ENCODE data around the gene MPHOSPH10. TPM values are rescaled to one million over a fixed set of nuclear protein-coding genes. Genes with fewer than 3 reads are reported as not detected.

MPHOSPH10 gene
- total and polyA plus RNA-seq, 4 donors: 16.8 to 40.6 (median 25.0) TPM

- 100% methylated on average over 1 of the region's 1 CpG for WGBS, 2 donors
- H3K27me3 ChIP-seq (ENCODE audit: control insufficient read depth in 3 of 3, insufficient read depth in 3 of 3, low read length in 2 of 3): no peaks in the 10 kb centered on the region
- TF ChIP-seq CTCF (IDR thresholded peaks at IDR 0.05; ENCODE audit: control extremely low read depth, extremely low read depth): no peak
- no peaks in the 10 kb centered on the region for H3K9me3 ChIP-seq (ENCODE audit: control insufficient read depth in 4 of 4, insufficient read depth in 3 of 4, low read length in 3 of 4)
- DNase-seq (no peak), ATAC-seq (ENCODE audit: insufficient read depth, low FRiP score) (no peak)
- peaks cover 6 to 26% (median 20%) of the 10 kb centered on the region in 4 donors for H3K36me3 ChIP-seq (ENCODE audit: control insufficient read depth in 4 of 4, insufficient read depth in 4 of 4, low read length in 4 of 4)
- no peak overlapping the region for H3K9ac ChIP-seq (ENCODE audit: insufficient read depth in 1 of 2, low read length in 2 of 2)
- no peak overlapping the region for H3K4me3 ChIP-seq
- no peak overlapping the region for H3K27ac ChIP-seq (ENCODE audit: low read depth in 1 of 2, low read length in 1 of 2)
- peaks cover 0 to 3% (median 0%) of the 10 kb centered on the region in 5 donors for H3K4me1 ChIP-seq (ENCODE audit: control insufficient read depth in 5 of 5, insufficient read depth in 5 of 5, low read length in 5 of 5)
Measured at GRCh38 chr2:71121479-71121878, 9.0 kb upstream of the MPHOSPH10 start.

GRCh38 chr2:71122387-71123298, 7.8 kb upstream of the MPHOSPH10 start:
- Histone ChIP-seq H3K27ac (ENCODE audit: low read depth in 1 of 2, low read length in 1 of 2) (no peak overlapping the region), H3K4me3 (no peak overlapping the region), H3K36me3 (ENCODE audit: control insufficient read depth in 4 of 4, insufficient read depth in 4 of 4, low read length in 4 of 4) (peaks cover 3 to 23% (median 20%) of the 10 kb centered on the region in 4 donors), H3K9me3 (ENCODE audit: control insufficient read depth in 4 of 4, insufficient read depth in 3 of 4, low read length in 3 of 4) (no peaks in the 10 kb centered on the region), H3K27me3 (ENCODE audit: control insufficient read depth in 3 of 3, insufficient read depth in 3 of 3, low read length in 2 of 3) (no peaks in the 10 kb centered on the region), H3K4me1 (ENCODE audit: control insufficient read depth in 5 of 5, insufficient read depth in 5 of 5, low read length in 5 of 5) (peaks cover 0 to 3% (median 0%) of the 10 kb centered on the region in 5 donors), H3K9ac (ENCODE audit: insufficient read depth in 1 of 2, low read length in 2 of 2) (no peak overlapping the region)
- ATAC-seq (ENCODE audit: insufficient read depth, low FRiP score) (no peak), DNase-seq (no peak)
- WGBS, 2 donors: 92 to 95% methylated on average over 7 of the region's 7 CpGs
- no peak for TF ChIP-seq CTCF (IDR thresholded peaks at IDR 0.05; ENCODE audit: control extremely low read depth, extremely low read depth)

- no peak for ATAC-seq (ENCODE audit: insufficient read depth, low FRiP score)
- peaks cover 3 to 7% (median 5%) of the 10 kb centered on the region in 5 donors for H3K4me1 ChIP-seq (ENCODE audit: control insufficient read depth in 5 of 5, insufficient read depth in 5 of 5, low read length in 5 of 5)
- TF ChIP-seq CTCF (IDR thresholded peaks at IDR 0.05; ENCODE audit: control extremely low read depth, extremely low read depth): no peak
- no peaks in the 10 kb centered on the region for H3K9me3 ChIP-seq (ENCODE audit: control insufficient read depth in 4 of 4, insufficient read depth in 3 of 4, low read length in 3 of 4)
- H3K4me3 ChIP-seq: no peak overlapping the region
- 96% methylated on average over 7 of the region's 7 CpGs for WGBS, 2 donors
- H3K9ac ChIP-seq (ENCODE audit: insufficient read depth in 1 of 2, low read length in 2 of 2): no peak overlapping the region
- DNase-seq: no peak
- peaks cover 3 to 11% (median 7%) of the 10 kb centered on the region in 4 donors for H3K36me3 ChIP-seq (ENCODE audit: control insufficient read depth in 4 of 4, insufficient read depth in 4 of 4, low read length in 4 of 4)
- H3K27me3 ChIP-seq (ENCODE audit: control insufficient read depth in 3 of 3, insufficient read depth in 3 of 3, low read length in 2 of 3): no peaks in the 10 kb centered on the region
- H3K27ac ChIP-seq (ENCODE audit: low read depth in 1 of 2, low read length in 1 of 2): no peak overlapping the region
Measured at GRCh38 chr2:71125506-71126294, 4.7 kb upstream of the MPHOSPH10 start.
